ENCODE data around the gene SLC4A1.

DNA sequence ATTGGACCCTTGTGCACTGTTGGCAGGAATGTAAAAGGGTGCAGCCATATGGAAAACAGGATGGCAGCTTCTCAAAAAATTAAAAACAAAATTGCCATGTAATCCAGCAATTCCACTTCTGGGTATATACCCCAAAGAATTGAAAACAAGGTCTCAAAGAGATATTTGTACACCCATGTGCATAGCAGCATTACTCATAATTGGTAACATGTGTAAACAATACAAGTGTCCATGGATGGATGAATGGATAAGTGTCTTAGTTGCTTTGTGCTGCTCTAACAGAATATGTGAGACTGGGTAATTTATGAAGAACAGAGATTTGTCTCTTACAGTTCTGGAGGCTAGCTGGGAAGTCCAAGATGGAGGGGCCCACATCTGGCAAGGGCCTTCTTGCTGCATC lies 36.7 kb upstream of the SLC4A1 start:
- TF ChIP-seq REST (IDR thresholded peaks at IDR 0.05; ENCODE audit: low read depth) (no peak), EP300 (IDR thresholded peaks at IDR 0.05; ENCODE audit: borderline replicate concordance) (no peak), RAD21 (IDR thresholded peaks at IDR 0.05; ENCODE audit: low read depth) (no peak), CEBPB (IDR thresholded peaks at IDR 0.05) (no peak), EGR1 (IDR thresholded peaks at IDR 0.05) (no peak), MAX (IDR thresholded peaks at IDR 0.05) (no peak), TAF1 (IDR thresholded peaks at IDR 0.05; ENCODE audit: low read depth) (no peak), NFIC (IDR thresholded peaks at IDR 0.05) (no peak), CREB1 (IDR thresholded peaks at IDR 0.05; ENCODE audit: low read depth) (no peak), YY1 (IDR thresholded peaks at IDR 0.05; ENCODE audit: low read depth) (no peak), TCF12 (IDR thresholded peaks at IDR 0.05; ENCODE audit: low read depth) (no peak)
- TF ChIP-seq, protein P1, sequence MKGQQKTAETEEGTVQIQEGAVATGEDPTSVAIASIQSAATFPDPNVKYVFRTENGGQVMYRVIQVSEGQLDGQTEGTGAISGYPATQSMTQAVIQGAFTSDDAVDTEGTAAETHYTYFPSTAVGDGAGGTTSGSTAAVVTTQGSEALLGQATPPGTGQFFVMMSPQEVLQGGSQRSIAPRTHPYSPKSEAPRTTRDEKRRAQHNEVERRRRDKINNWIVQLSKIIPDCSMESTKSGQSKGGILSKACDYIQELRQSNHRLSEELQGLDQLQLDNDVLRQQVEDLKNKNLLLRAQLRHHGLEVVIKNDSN (IDR thresholded peaks at IDR 0.05) = no peak
